ENCODE measurements around the gene GPR158.

GRCh38 chr10:25129592-25129991, 45.2 kb upstream of the GPR158 start:
- TF ChIP-seq CTCF (IDR thresholded peaks at IDR 0.05; ENCODE audit: poor library complexity) (no peak), EZH2 (IDR thresholded peaks at IDR 0.05; ENCODE audit: borderline replicate concordance) (no peak), EZH2phosphoT487 (IDR thresholded peaks at IDR 0.05; ENCODE audit: low read depth, severe bottlenecking, unreplicated experiment) (no peak)

Data from hepatocyte (in vitro differentiated cells).